GM12878 (cell line): Measurements from ENCODE around the gene EBF3. TPM values are rescaled to one million over a fixed set of nuclear protein-coding genes. Genes with fewer than 3 reads are reported as not detected.

ENCODE experiments used
- ATAC-seq: fragments of 200-7000 bp; cut with Tn5 transposase; 3 replicates; pipeline ENCODE4 v1.9.1; 2020; ENCODE audit warnings: mild to moderate bottlenecking, moderate library complexity
- BruUV-seq: library from RNA; stranded (reverse); fragments of 400-500 nt; replicated peaks from 2 replicates; lab custom pipeline; 2021; lab: Mats Ljungman, UMichigan
- CTCF ChIA-PET: fragments of 300-600 bp; sonication (Branson Sonifier 250); formaldehyde crosslinking; extraction: SDS; loops from one replicate; lab custom pipeline; 2021; ENCODE audit warnings: inconsistent platforms; lab: Yijun Ruan, JAX
- POLR2A ChIA-PET: fragments of 350-600 bp; formaldehyde crosslinking; extraction: SDS; loops from one replicate; lab custom pipeline; 2021; ENCODE audit warnings: inconsistent platforms; lab: Charles Lee
- RAD21 ChIA-PET: fragments of 300-600 bp; sonication (Branson Sonifier 250); formaldehyde crosslinking; loops from one replicate; lab custom pipeline; 2023; ENCODE audit warnings: antibody characterized with exemption; ENCODE audit not compliant: unreplicated experiment; lab: Charles Lee
- SMC1A ChIA-PET: fragments of 300-600 bp; sonication (Branson Sonifier 250); formaldehyde crosslinking; loops from one replicate; lab custom pipeline; 2023; ENCODE audit not compliant: unreplicated experiment, uncharacterized antibody; lab: Charles Lee
- DNase-seq: peaks from one replicate; pipeline ENCODE4 v3.0.0-alpha.2; 2011; ENCODE audit warnings: low read depth, low spot score
- FAIRE-seq: peaks from 3 replicates; lab custom pipeline; 2011; peaks lifted over from hg19 to GRCh38; lab: Jason Lieb, UNC
- H2AFZ ChIP-seq: 2 replicates; pipeline ENCODE4 v1.6.0; 2011; ENCODE audit warnings: low read depth, low read length, control low read depth; ENCODE audit not compliant: control insufficient read depth
- H3K27ac ChIP-seq: 2 replicates; pipeline ENCODE4 v1.5.1; 2011; ENCODE audit warnings: control low read depth; ENCODE audit not compliant: control insufficient read depth, insufficient read depth
- H3K27me3 ChIP-seq, 2 experiments: replicated peaks in 1 of 2; 2 replicates each; pipeline versions ENCODE4 v1.6.0 to v1.6.1; 2011; ENCODE audit warnings: low read length in 1 of 2; ENCODE audit not compliant: control insufficient read depth in 2 of 2, insufficient read depth in 2 of 2
- H3K36me3 ChIP-seq, 2 experiments: 2 replicates each; pipeline ENCODE4 v1.5.1; 2011; ENCODE audit warnings: low read length in 1 of 2; ENCODE audit not compliant: control insufficient read depth in 2 of 2, insufficient read depth in 2 of 2
- H3K4me1 ChIP-seq: 2 replicates; pipeline ENCODE4 v1.6.1; 2011; ENCODE audit warnings: mild to moderate bottlenecking, low read length, moderate library complexity, mixed read lengths; ENCODE audit not compliant: control insufficient read depth, insufficient read depth
- H3K4me2 ChIP-seq: 2 replicates; pipeline ENCODE4 v1.6.0; 2011; ENCODE audit warnings: control low read depth; ENCODE audit not compliant: control insufficient read depth, insufficient read depth
- H3K4me3 ChIP-seq: fragments of 200-600 bp; sonication (generic); 2 replicates; pipeline ENCODE4 v1.5.1; 2016
- H3K79me2 ChIP-seq: 2 replicates; pipeline ENCODE4 v1.6.0; 2011; ENCODE audit warnings: low read length; ENCODE audit not compliant: control insufficient read depth, insufficient read depth
- H3K9ac ChIP-seq: 2 replicates; pipeline ENCODE4 v1.8.0; 2011; ENCODE audit warnings: low read length, control low read depth, mixed read lengths; ENCODE audit not compliant: control insufficient read depth, insufficient read depth
- H3K9me3 ChIP-seq: replicated peaks from 3 replicates; pipeline ENCODE4 v1.5.1; 2011; ENCODE audit warnings: mild to moderate bottlenecking, low read length; ENCODE audit not compliant: control insufficient read depth, insufficient read depth
- H4K20me1 ChIP-seq: 2 replicates; pipeline ENCODE4 v1.6.0; 2011; ENCODE audit not compliant: control insufficient read depth, insufficient read depth
- CEBPB ChIP-seq, 2 experiments: fragments of 150-350 bp in 1 of 2; IDR thresholded peaks; 2 replicates each; pipeline ENCODE4 v1.6.1; 2012 to 2014; ENCODE audit warnings: low read depth in 2 of 2, low read length in 2 of 2, borderline replicate concordance in 1 of 2, inconsistent platforms in 1 of 2
- ELK1 ChIP-seq: IDR thresholded peaks from 2 replicates; pipeline ENCODE4 v1.6.1; 2012; ENCODE audit warnings: low read depth, low read length, improper control_type of control experiment
- LARP7 ChIP-seq: fragments of 450-650 bp; IDR thresholded peaks from 2 replicates; pipeline ENCODE4 v1.6.1; 2017; ENCODE audit warnings: mild to moderate bottlenecking
- NBN ChIP-seq: fragments of 450-650 bp; IDR thresholded peaks from 2 replicates; pipeline ENCODE4 v1.6.1; 2016
- NR2C2 ChIP-seq: IDR thresholded peaks from 2 replicates; pipeline ENCODE4 v1.6.1; 2011; ENCODE audit warnings: borderline replicate concordance, low read depth; ENCODE audit not compliant: control insufficient read depth, insufficient read length
- PML ChIP-seq: IDR thresholded peaks from 2 replicates; pipeline ENCODE4 v1.6.1; 2012; ENCODE audit warnings: low read length, inconsistent platforms
- PRDM15 ChIP-seq: fragments of 450-650 bp; formaldehyde crosslinking; IDR thresholded peaks from 2 replicates; pipeline ENCODE4 v1.4.0; 2020; ENCODE audit warnings: mild to moderate bottlenecking, moderate library complexity
- SUZ12 ChIP-seq: fragments of 200-600 bp; sonication (generic); IDR thresholded peaks from one replicate; pipeline ENCODE4 v1.6.1; 2018; ENCODE audit warnings: antibody characterized with exemption, mild to moderate bottlenecking; ENCODE audit not compliant: unreplicated experiment
- TCF7 ChIP-seq: IDR thresholded peaks from 2 replicates; pipeline ENCODE4 v1.6.1; 2014; ENCODE audit warnings: antibody characterized with exemption, borderline replicate concordance
- USF2 ChIP-seq: IDR thresholded peaks from 2 replicates; pipeline ENCODE4 v1.6.1; 2011; ENCODE audit warnings: low read depth, low read length, improper control_type of control experiment, borderline replicate concordance
- ZNF687 ChIP-seq: fragments of 450-650 bp; IDR thresholded peaks from 2 replicates; pipeline ENCODE4 v1.6.1; 2017; ENCODE audit warnings: mild to moderate bottlenecking, moderate library complexity
- WGBS: methylation state at CpG from one replicate; pipeline ENCODE4 v1.1.6; 2016; ENCODE audit warnings: low lambda C conversion rate; ENCODE audit not compliant: insufficient replicate concordance, insufficient coverage; ENCODE audit errors: missing lambda C conversion rate; 5-methylcytosine and 5-hydroxymethylcytosine counted together
- in situ Hi-C: fragments of 300-500 bp; cut with MboI; formaldehyde crosslinking; loops from 9 replicates; pipeline ENCODE4 v1.14.3; 2018; ENCODE audit warnings: mixed read lengths
- intact Hi-C: fragments of 100-400 bp; cut with micrococcal nuclease; formaldehyde crosslinking; loops from one replicate; pipeline ENCODE4 v1.14.2; 2022; ENCODE audit not compliant: unreplicated experiment
- polyA plus RNA-seq, 11 experiments: library from polyadenylated mRNA; depleted of rRNA in 4 of 11; unstranded in 6 of 11; stranded (reverse) in 5 of 11; fragments of >200 nt; fragmentation: Nextera tagmentation in 4 of 11; fragmentation: Illumina TruSeq in 1 of 11; extraction: Ambion mirVana in 4 of 11; extraction: Trizol in 1 of 11; gene quantifications; 1 replicate in 1 of 11; 2 replicates in 10 of 11; pipeline versions ENCODE4 v1.2.1 to v1.2.3, GENCODE V29; 2011 to 2016; ENCODE audit warnings: inconsistent platforms in 2 of 11, missing spikeins in 2 of 11, low read depth in 1 of 11
- total RNA-seq, 4 experiments: library from RNA; depleted of rRNA in 3 of 4; stranded (reverse); fragments of >200 nt in 3 of 4; fragmentation: Illumina TruSeq in 1 of 4; extraction: Trizol in 1 of 4; gene quantifications; 2 replicates each; pipeline versions ENCODE4 v1.2.1 to v1.2.3, GENCODE V29; 2013 to 2021

EBF3 gene
- total and polyA plus RNA-seq, 10 of the 15 experiments (the other 5 are each of a cell fraction or from before 2014, with no cell fraction given), result not detected

- no peak overlapping the region for H3K27ac ChIP-seq
- H3K4me3 ChIP-seq, result no peak overlapping the region
- TF ChIP-seq LARP7 (no peak), SUZ12 (no peak), PML (no peak), USF2 (no peak), PRDM15 (CRISPR knock-in tag) (no peak), TCF7 (no peak), ZNF687 (no peak), NBN (no peak), NR2C2 (no peak), ELK1 (no peak), CEBPB (IDR thresholded peaks at IDR 0.05; ENCODE audit: borderline replicate concordance in 1 of 2, low read depth in 2 of 2, low read length in 2 of 2) (no peak)
- TF ChIP-seq, all 136 proteins: peak for 0
- H3K36me3 ChIP-seq, result no peaks in the 10 kb centered on the region
- H4K20me1 ChIP-seq, result no peaks in the 10 kb centered on the region
- no peak for ATAC-seq
- SMC1A ChIA-PET, result no interaction called here
- H3K4me1 ChIP-seq, result no peaks in the 10 kb centered on the region
- in situ Hi-C loops (no loop called here), intact Hi-C loops (no loop called here)
- no peaks in the 10 kb centered on the region for H3K27me3 ChIP-seq
- DNase-seq, result no peak
- CTCF ChIA-PET, result no interaction called here
- no peaks in the 10 kb centered on the region for H3K9me3 ChIP-seq
- no TSS peak for BruUV-seq
- FAIRE-seq, result no peak
- H3K9ac ChIP-seq, result no peak overlapping the region
- H2AFZ ChIP-seq, result no peak overlapping the region
- H3K79me2 ChIP-seq, result no peaks in the 10 kb centered on the region
- no peak overlapping the region for H3K4me2 ChIP-seq
- POLR2A ChIA-PET, result no interaction called here
- RAD21 ChIA-PET, result no interaction called here
- 51% methylated on average over 33 of the region's 33 CpGs for WGBS
These were observed 49.5 kb upstream of the EBF3 start for GRCh38 chr10:130013335-130014262.
